ENCODE results near the gene XCR1. TPM values are rescaled to one million over a fixed set of nuclear protein-coding genes. Genes with fewer than 3 reads are reported as not detected.
"Not testable (repeated sequence)": the region's sequence is repeated elsewhere in the genome, so short reads cannot be mapped to it uniquely, and the experiment has no call there.

XCR1 gene, protein sequence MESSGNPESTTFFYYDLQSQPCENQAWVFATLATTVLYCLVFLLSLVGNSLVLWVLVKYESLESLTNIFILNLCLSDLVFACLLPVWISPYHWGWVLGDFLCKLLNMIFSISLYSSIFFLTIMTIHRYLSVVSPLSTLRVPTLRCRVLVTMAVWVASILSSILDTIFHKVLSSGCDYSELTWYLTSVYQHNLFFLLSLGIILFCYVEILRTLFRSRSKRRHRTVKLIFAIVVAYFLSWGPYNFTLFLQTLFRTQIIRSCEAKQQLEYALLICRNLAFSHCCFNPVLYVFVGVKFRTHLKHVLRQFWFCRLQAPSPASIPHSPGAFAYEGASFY
- total RNA-seq (2014; rRNA removed; shearing (Covaris generic)): not detected in 2 replicates

DNA sequence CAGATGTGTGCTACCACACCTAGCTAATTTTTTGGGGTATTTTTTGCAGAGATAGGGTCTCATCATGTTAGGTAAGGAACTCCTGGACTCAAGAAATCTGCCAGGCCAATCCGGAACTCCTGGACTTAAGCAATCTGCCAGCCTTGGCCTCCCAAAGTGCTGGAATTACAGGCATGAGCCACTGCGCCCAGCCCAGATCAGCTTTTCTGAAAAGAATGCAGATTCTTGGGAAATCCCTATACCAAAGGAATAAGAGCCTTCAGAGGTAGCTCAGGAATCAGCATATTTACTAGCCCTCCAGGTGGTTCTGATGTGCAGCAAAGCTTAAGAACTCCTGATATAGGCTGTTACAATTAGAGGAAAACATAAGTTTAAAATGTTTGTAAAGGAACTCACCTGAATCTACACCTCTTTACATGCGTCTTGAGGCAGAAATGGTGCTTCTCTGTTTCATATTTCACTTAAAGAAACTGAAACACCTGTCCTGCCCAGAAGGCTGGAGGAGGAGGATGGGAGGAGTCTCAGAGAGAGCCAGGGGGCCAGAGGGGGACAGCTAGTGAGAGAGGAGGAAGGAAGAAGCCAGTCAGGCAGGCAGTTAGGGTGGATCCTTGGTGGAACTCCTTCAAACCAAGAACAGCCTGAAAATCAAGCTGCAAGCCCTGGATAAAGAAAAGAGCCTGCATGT, at the start of gene XCR1:
Gene XCR1, minus strand, starts transcription at position 463 of the 685 bp plus-strand sequence. CDS start 5,536 bp downstream, outside the sequence.
- DNase-seq (ENCODE audit: low read depth): no peak

DNA sequence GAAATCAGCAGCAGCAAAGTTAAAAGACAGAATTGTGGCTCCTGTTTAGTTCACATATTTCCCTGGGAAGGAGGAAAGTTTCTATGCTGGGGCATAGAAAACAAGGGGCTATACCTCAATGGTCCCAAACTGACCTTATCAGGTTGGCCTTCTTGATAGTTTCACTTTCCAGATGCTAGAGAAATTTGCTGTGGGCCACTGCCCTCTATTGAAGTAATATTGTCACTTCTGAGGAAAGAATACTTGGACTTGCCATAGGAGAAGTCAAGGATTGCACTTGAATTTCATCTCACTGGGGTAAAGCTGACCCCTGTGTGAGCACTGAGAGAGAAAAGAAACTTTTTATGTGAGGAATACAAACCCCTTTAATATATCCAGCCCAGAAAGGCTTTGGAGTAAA, 49.3 kb upstream of the XCR1 start:
- peak; percentile 38 for DNase-seq (ENCODE audit: low read depth)

DNA sequence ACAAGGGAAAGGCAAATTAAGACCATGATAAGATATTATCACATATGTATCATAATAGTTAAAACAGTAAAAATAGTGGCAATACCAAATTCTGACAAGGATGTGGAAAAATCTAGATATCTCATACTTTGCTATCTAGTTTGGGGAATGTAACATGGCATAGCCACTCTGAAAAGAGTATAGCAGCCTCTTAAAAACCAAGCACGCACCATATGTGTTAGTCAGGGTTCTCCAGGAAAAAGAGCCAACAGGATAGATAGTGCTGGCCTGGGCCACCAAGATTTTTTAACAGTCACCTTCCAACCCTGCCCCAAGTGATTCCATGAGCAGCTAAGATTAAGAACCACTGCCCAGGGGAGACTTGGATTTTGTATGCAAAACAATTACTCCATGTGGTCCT, 48.5 kb upstream of the XCR1 start:
- no peak for DNase-seq (ENCODE audit: low read depth)

DNA sequence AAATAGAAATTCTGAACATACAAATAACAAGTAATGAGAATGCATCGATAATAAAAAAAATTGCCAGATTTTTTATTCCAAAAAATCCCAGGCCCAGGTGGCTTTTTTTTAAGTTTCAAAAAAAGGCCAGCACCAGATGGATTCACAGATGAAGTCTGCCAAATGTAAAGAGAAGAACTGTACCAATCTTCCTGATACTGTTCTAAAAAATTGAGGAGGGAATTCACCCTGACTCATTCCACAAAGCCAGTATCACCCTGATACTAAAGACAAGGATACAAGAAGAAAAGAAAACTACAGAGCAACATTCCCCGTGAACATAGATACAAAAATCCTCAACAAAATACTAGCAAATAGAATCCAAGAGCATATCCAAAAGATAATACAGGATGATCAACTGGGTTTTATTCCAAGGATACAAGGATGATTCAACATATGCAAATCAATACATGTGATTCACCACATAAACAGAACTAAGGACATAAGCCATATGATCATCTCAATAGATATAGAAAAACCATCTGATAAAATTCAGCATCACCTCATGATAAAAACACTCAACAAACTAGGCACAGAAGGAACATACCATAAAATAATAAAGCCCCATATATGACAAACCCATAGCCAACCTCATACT, 44.1 kb upstream of the XCR1 start:
- DNase-seq (ENCODE audit: low read depth): no peak

DNA sequence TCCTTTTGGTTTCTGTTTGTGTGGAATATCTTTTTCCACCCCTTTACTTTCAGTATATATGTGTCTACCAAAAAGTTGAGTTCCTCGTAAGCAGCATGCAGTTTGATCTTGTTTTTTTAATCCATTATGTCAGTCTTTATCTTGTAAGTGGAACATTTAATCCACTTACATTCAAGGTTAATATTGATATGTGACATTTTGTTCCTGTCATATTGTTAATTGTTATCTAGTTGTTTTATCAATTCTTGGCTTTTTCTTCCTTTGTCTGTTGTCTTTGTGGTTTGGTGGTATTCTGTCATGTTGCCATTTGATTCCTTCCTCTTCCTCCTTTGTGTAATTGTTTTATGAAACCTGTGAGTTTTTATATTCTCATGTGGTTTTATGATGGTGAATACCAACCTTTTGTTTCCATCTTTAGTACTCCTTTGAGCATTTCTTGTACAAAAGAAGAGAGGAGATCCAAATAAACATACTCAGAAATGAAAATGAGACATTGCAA, 43.4 kb upstream of the XCR1 start:
- DNase-seq (ENCODE audit: low read depth): no peak

DNA sequence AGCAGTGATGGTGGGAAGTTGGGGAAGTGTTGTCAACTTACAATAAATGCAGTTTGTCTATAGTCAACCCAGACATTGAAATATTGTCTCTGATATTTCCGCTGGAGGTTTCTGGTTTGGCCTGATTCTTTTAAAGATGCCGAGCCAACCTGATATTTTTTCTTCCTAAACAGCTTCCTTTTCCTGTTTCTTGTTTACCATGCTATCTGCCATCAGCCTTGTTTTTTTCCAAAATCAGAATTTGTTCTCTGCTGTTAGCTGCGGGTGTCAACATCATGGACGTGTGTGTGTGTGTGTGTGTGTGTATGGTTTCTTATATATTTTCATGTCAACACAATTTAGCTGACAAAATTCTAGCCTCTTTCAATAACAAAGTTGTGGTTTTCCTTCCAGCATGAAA, 41.2 kb upstream of the XCR1 start:
- no peak for DNase-seq (ENCODE audit: low read depth)

DNA sequence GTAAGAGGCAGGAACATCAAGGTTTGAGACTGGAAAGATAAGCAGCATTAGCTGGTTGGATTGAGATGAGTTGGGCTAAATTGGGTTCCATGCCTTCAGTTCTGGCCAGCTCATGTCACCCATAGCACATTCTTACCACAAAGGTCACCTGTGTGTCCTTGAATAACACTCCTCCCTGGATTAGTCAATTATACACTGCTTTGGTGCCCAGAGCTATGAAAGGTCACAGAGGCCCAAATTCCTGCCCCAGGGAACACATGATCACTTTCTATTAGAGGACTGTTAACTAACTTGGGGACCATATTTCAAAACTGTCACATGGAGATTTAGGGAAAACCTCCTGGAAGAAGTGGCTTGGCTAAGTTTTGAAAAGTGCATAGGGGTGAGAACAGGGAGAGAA, 40.1 kb upstream of the XCR1 start:
- peak; percentile 27 for DNase-seq (ENCODE audit: low read depth)

DNA sequence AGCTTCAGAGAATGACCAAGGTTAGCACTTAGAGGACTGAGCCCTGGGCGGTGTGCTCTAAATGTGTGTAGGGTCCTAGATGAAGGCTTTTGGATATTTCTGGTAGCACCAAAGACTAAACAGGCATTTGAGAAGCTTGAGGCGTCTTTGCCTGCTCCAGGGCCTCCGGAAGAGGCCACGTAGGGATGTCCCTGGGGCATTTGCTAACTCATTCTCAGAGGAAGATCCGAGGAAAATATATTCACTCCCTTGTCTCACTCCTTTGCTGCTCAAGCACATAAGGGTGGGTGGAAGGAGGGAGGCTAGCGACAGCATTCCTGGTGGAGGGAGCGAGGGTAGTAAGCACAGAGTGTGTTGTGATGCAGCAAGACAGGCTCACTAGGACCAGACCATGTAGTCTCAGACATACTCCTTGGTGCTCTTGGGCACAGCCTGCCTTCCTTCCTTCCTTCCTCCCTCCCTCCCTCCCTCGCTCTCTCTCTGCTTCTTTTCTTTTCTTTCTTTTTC, 38.5 kb upstream of the XCR1 start:
- no peak for DNase-seq (ENCODE audit: low read depth)

DNA sequence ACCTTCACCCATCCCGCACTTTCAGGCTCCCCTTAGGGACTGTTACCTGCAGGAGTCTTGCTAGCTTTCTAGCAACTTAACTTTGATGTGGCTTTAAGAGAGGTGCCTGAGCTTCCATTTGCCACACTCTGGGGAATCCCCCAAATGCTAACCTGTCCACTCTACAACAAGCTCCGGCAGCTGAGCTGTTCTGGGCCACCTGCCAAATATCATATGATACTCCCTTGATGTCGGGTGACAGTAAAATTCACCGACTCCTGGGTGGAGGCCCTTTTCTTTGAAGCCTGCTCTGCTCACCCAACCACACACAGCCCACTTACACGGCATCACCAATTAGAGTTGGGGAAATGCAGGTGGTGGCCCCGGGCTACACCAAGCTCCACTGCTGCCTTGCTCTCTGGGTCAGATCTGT, 38.0 kb upstream of the XCR1 start:
- DNase-seq (ENCODE audit: low read depth): peak; percentile 76

DNA sequence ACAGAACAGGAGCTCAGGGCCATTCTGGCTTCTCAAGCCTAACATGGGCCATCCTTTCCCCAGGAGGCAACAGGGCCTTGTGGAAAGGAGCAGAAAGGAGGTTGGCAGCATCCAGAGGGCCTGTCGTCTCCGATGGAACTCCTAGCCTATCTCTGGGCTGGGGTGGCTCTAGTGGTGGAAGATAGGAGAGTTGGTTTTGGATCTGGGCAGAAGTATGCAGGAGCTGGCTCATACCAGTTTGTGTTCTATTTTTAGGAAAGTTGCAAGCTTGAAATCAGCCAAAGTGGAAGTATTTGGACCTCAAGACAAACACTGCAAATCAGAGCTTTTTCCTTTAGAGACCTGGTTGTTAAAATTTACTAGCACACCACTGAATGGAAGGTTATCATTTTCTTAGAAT, 35.4 kb upstream of the XCR1 start:
- no peak for DNase-seq (ENCODE audit: low read depth)

DNA sequence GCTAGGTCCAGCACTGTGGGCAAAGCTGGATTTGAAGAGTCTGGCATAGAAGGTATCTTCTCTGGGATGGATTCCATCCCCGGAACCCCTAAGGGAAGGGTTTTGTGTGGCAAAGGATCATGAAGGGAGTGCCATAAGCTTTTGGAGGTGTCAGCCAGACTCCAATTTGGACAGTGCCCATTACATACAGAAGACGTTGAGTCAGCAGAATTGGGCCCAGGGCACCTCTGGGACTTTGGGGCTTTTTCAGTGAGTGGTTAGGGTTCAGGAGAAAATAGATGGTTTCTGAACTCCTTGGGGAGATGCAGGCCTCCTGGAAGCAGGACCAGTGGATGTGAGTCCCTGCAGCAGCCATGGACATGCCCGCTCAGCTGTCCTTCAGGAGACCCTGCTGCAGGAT, 34.6 kb upstream of the XCR1 start:
- DNase-seq (ENCODE audit: low read depth): no peak

DNA sequence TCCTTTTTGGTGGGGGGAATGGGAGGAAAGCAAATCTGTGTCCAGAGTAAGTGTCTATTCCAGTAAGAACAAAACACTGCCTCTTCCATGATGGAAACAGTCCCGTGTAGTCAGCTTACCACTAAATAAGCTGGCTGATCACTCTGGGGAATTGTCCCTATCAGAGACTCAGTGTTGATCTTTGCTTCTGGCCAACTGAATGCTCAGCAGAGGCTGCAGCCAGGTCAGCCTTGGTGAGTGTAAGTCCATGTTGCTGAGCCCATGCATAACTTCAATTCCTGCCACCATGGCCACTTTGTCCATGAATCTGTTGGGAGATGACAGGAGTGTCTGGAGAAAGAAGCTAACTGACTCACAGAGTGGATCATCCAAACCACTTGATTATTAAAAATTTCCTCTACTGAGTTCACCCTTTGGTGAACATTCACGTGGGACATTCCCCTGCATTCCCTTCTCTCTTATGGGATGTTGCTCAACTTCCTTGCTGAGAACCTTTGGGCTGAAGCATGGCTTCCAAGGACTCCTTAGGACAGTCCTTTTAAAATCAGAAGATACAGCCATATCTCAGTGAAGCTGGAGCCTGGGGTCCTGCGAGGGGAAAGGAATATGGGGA, 33.9 kb upstream of the XCR1 start:
- DNase-seq (ENCODE audit: low read depth): no peak

DNA sequence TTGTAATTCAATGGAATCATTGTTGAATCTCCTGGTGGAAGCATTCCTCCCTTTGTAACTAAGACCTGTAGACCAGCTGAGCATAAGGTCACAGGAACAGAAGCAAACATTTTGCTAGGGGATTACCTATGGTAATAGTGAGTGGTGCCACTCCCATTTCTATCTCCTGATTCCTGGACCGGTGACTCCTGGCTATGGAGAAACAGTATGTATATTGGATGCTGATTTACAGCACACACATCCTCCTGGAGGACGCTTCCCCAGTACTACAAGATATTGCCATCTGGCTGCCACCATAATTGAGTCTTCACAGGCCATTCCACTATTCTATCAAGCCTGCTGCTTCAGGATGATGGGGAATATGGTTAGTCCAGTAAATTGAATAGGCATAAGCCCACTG, 33.3 kb upstream of the XCR1 start:
- no peak for DNase-seq (ENCODE audit: low read depth)

DNA sequence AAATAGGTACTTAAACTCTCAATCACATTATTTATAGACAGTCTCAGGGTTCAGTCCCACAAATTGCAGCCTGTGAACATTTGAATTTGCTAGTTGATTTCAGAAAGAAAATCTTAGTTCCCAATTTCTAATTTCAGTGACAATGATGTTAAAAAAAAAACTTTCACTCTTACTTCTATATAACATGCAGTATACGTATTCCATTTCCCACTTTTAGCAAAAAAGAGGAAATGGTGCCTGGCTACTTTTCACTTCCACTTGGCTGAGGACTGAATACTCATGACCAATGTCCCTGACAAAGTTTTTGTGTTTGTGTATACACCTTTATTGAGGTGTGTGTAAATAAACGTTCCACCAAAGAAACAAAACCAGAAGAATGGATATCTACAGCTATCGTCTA, 32.1 kb upstream of the XCR1 start:
- no peak for DNase-seq (ENCODE audit: low read depth)

DNA sequence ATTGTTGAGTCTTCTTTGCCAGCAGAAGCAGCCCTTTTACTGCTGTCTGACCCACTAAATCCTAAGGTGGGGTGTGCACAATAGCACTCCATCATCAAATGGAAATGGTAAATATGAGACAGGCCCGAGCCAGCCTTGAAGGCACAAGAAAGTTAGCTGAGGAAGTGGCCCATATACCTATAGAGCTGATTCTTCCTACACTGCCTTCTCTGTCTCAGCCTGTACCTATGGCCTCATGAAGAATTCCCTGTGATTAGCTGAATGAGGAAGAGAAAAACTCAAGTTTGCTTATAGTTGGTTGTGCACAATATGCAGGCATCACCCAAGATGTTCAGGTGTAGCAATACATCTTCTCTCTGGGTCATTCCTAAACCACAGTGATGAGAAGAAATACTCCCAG, 31.7 kb upstream of the XCR1 start:
- no peak for DNase-seq (ENCODE audit: low read depth)

DNA sequence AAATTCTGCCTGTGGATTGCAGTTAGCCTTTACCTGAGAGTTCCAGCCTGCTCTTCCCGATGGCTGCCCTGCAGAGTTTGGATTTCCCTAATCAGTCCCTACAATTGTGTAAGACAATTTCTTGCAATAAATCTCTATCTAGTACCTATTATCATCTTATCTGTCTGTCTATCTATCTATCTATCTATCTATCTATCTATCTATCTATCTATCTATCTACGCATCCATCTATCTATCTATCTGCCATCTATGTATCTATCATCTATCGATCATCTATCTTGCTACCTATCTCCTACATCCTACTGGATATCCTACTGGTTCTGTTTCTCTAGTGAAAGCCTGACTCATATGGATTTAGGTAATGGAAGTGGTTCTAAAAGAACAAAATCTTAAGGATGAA, 30.4 kb upstream of the XCR1 start:
- no peak for DNase-seq (ENCODE audit: low read depth)

DNA sequence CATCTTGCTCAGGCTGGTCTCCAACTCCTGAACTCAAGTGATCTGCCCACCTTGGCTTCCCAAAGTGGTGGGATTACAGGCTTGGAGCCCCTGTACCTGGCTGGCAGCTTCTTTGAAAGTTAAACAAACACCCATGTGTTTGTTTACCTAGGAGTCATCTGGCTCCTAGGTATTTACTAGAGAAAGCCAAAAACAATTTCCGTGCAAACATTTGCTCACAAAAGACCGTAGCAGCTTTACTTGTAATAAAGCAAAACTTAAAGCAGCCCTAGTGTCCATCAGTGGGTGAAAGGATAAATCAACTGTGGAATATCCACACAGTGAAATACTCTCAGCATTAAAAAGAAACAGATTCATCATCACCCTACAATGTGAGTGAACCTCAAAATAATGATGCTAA, 29.4 kb upstream of the XCR1 start:
- no peak for DNase-seq (ENCODE audit: low read depth)

DNA sequence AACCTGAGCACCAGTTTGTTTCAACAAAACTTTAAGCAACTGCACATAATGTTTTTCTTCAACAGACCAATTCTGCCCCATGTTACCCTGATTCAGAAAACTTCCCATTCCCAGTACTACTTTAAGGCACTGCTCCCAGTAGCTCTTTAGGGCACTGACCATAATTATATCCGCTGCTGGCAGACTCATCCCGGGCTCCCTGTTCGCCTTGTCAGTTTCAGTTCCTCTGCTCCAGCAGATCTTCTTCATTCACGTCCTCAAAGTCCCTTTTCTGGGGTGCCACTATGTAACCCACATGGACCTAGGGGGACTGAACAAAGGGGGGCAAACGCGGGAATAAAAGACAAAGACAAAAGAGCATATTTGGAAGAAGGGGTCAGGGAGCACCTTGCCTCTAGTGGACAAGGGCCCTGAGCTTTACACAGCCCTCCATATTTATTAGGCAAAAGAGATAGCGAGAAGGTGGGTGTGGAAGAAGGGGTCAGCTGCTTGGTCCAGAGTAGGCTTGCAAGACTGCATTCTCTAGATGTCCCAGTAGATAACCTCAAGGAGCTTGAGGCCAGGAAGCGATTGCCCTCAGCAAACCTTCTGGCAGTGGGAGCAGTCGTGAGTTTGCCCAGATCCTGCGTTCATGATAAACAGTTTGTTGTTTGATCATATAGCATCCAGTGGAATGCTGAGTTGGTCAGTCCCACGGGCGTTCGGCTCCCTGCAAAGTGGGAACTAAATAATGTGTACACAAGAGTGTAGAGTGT, 26.7 kb upstream of the XCR1 start:
- not testable (repeated sequence) for DNase-seq (ENCODE audit: low read depth)

DNA sequence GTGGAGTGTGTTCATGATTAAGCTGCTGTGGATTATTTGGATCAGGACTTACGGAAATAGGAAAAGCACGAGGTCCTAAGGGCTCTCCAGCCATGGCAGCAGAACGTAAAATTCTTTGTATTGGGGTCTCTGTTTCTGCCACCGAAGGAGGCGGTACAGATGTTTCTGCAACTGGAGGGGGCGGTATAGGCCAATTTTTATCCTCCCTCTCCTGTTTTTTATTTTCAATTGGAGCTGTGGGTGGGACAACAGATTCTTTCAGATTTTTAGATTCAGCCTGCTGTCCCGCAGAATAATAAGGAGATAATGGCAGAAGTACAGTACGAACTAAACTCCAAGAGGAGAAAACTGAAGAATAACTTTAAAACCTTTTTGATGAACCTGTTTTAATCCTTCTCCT, 26.0 kb upstream of the XCR1 start:
- DNase-seq (ENCODE audit: low read depth): not testable (repeated sequence)

DNA sequence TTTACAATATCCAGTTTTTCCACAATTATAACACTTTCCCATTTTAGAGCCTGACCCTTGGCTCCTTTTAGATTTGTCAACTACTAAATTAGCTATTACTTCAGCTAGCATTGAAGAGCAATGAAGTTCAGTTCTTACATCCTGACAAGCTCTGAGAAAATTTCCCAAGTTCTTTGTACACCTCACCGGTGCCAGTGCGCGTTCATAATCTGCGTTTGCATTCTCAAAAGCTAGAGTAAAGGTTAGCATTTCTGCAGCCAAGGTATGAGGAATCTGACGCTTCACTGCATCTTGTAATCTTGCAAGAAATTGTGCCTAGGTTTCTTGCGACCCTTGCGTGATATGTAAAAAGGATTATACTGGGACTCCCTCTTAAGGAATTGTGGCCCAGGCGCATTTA, 25.2 kb upstream of the XCR1 start:
- no peak for DNase-seq (ENCODE audit: low read depth)

DNA sequence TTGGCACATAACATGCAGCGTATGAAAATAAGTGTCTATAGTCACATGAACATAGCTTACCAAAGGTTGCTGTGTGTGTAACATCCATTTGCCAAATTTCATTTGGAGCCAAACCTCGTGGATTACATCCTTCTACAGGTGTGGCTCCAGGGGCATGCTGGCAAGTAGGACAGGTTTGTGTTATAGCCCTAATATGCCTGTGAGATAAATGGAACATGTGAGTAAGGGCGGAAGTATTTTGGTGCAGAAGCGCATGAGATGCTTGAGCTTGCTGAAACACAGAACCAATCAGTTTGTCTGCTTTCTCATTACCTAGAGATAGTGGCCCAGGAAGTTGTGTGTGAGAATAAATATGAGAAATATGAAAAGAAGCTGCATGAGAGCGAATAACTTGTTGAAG, 21.8 kb upstream of the XCR1 start:
- no peak for DNase-seq (ENCODE audit: low read depth)
